Neural crest cell (in vitro differentiated cells): ENCODE results near the gene KCNAB2. TPM values are rescaled to one million over a fixed set of nuclear protein-coding genes. Genes with fewer than 3 reads are reported as not detected.

ENCODE experiments used
- DNase-seq: peaks from one replicate; pipeline ENCODE4 v3.0.0; 2021; ENCODE audit warnings: low read depth, mixed read lengths, low spot score
- H3K27ac Mint-ChIP-seq: one replicate; pipeline ENCODE4 v1.8.0; 2021; ENCODE audit warnings: mild to moderate bottlenecking, mixed read lengths; ENCODE audit not compliant: unreplicated experiment
- H3K27me3 Mint-ChIP-seq: 2 replicates; pipeline ENCODE4 v1.8.0; 2021; ENCODE audit warnings: low read depth, mild to moderate bottlenecking, mixed read lengths
- H3K36me3 Mint-ChIP-seq: 2 replicates; pipeline ENCODE4 v1.8.0; 2021; ENCODE audit warnings: low read depth, mild to moderate bottlenecking, mixed read lengths
- H3K4me1 Mint-ChIP-seq: 2 replicates; pipeline ENCODE4 v1.8.0; 2021; ENCODE audit warnings: mixed read lengths
- H3K4me3 Mint-ChIP-seq: one replicate; pipeline ENCODE4 v1.8.0; 2021; ENCODE audit warnings: mild to moderate bottlenecking, mixed read lengths
- H3K9me3 Mint-ChIP-seq: 2 replicates; pipeline ENCODE4 v1.8.0; 2021; ENCODE audit warnings: mixed read lengths
- CTCF ChIP-seq: fragments of 200-600 bp; sonication (generic); conservative IDR thresholded peaks from 2 replicates; pipeline ENCODE4 v1.5.0; 2021; ENCODE audit warnings: antibody characterized with exemption, mild to moderate bottlenecking
- total RNA-seq: library from RNA; stranded (reverse); gene quantifications from 2 replicates; pipeline ENCODE4 v1.2.1, GENCODE V29; 2021

Gene KCNAB2
- total RNA-seq, 1 donor from 2014 or later = 8.3 TPM

- Mint-ChIP-seq H3K27me3 (no peaks in the 10 kb centered on the region), H3K27ac (no peak overlapping the region), H3K4me3 (no peak overlapping the region), H3K9me3 (no peaks in the 10 kb centered on the region), H3K36me3 (no peaks in the 10 kb centered on the region), H3K4me1 (peaks cover 15% of the 10 kb centered on the region)
- TF ChIP-seq CTCF = no peak
- DNase-seq = no peak
These were observed 591 bp downstream of the KCNAB2 start for GRCh38 chr1:6046279-6046678.

GRCh38 chr1:6048179-6048867 lies 2.6 kb downstream of the KCNAB2 start:
- Mint-ChIP-seq H3K36me3 (no peaks in the 10 kb centered on the region), H3K4me1 (peaks cover 25% of the 10 kb centered on the region), H3K27ac (no peak overlapping the region), H3K27me3 (no peaks in the 10 kb centered on the region), H3K9me3 (no peaks in the 10 kb centered on the region), H3K4me3 (no peak overlapping the region)
- no peak for TF ChIP-seq CTCF
- DNase-seq = no peak

DNA sequence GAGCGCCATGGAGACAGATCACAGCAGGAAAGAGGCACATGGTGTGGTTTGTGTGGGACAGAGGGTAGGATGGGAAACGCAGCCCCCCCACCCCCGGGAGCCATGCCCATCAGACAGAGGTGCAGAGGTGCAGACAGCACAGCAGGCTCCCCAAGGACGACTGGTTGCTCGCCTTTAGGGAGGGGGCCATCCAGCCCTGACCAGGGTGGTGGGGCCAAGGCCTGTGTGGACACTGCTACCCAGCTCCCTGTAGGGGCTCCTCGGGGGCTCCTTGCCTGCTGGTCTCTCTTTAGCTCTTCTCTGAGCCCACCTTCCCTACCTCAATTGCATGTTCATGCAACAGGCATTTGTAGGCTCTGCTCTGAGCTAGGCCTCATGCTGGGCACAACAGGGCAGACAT lies 3.7 kb downstream of the KCNAB2 start:
- H3K36me3 Mint-ChIP-seq = no peaks in the 10 kb centered on the region
- H3K9me3 Mint-ChIP-seq = no peaks in the 10 kb centered on the region
- H3K4me3 Mint-ChIP-seq = no peak overlapping the region
- no peak for TF ChIP-seq CTCF
- no peaks in the 10 kb centered on the region for H3K27me3 Mint-ChIP-seq
- H3K4me1 Mint-ChIP-seq = peaks cover 21% of the 10 kb centered on the region
- no peak for DNase-seq
- no peak overlapping the region for H3K27ac Mint-ChIP-seq

DNA sequence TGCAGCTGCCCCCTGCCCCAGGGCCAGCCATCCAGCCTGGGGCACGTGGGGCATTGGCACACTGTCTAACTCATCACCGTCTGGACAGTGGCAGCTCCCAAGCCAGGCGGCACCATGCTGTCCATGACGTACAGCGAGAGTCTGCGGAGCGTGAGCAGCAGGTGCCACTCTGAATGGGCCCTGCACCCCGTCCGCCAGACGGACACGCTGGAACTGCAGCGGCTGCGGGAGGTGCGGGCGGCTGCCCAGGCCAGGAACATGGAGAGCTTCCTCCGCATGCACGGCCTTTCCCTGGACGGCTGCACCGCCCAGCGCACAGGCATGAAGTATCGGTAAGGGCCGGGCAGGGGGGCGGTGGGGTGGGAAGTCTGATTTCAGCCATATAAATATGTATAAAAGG lies 5.7 kb downstream of the KCNAB2 start:
- Mint-ChIP-seq H3K27ac (no peak overlapping the region), H3K4me1 (peaks cover 11% of the 10 kb centered on the region), H3K27me3 (peaks cover 2% of the 10 kb centered on the region), H3K36me3 (no peaks in the 10 kb centered on the region), H3K4me3 (no peak overlapping the region), H3K9me3 (no peaks in the 10 kb centered on the region)
- DNase-seq = no peak
- no peak for TF ChIP-seq CTCF

DNA sequence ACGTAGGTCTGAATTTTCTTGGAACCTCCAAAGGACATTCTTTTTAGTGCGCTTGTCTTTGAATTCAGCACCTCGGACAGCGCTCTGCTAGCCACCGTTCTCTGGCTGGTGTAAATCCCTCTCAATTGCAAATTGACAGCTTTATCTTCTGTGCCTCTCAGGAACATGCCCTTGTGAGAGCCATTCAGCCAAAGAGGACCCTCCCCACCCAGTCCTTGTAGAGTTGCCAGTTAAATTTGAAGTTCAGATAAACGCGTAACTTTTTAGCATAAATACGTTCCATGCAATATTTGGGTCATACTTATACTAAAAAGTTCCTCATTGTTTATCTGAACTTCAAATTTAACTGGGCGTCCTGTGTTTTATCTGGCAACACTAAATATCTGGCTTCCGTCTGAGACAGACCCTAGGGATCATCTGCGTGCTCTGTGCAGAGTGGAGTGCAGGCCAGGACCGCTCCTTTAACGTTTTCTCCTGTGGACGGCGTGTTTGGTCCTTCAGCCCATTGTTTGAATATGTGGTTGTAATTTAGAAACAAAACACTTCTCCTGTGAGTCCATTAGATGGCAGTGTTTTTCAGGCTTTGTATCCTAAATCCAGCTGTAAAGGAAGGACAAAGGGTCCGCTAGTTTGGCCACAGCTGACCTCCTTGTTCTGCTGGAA lies 7.0 kb downstream of the KCNAB2 start:
- no peak overlapping the region for H3K27ac Mint-ChIP-seq
- H3K4me1 Mint-ChIP-seq = peaks cover 11% of the 10 kb centered on the region
- TF ChIP-seq CTCF = peak; percentile 78
- no peaks in the 10 kb centered on the region for H3K9me3 Mint-ChIP-seq
- no peaks in the 10 kb centered on the region for H3K36me3 Mint-ChIP-seq
- peak; percentile 85 for DNase-seq
- peaks cover 2% of the 10 kb centered on the region for H3K27me3 Mint-ChIP-seq
- no peak overlapping the region for H3K4me3 Mint-ChIP-seq
